ENCODE results near the gene CDK17.

CDK17 gene

DNA sequence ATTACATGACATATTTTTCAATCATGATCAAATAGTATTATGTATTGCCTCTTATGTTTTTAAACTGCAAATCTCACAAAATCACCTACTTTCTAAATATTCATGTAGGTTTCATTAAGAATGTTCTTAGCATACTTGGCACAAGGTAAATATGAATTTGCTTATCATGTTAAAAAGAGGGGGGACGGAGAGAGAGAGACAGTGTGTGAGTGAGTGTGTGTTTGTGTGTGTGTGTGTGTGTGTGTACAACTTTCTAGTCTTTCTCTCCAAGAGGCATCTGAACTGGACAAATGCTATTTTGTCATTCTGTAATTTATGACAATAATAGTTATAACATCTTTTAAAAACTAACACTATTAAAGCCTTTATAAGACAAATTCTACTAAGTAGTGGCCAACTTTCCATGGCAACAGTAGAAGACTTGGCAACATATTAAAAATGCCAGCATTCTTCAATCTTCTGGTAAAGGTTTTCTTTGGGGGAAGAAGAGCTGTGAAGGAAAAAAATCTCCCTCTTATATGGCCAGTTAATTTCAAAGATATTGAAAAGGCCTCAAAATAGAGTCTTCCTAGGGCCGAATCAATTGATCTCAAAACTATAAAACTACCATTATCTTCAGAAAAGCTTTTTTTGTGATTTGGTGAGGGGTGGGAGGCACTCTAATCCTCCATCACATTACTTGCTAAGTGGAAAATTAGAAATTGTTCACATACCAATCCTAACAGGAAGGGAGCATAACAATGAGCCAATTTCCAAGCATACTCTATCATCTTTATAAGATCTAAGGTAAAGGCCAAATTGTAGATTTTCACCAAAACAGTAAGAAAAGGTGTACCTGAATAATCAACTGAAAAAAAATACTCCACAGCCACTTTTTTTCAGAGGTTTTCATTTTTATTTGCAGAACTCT lies 28.2 kb downstream of the CDK17 start:
- no peak overlapping the region for H2AK5ac ChIP-seq (ENCODE audit: low read length, severe bottlenecking)
- no peak overlapping the region for H4K8ac ChIP-seq (ENCODE audit: low read length)
- no peak overlapping the region for H3K4ac ChIP-seq (ENCODE audit: low read depth in 1 of 2, low read length in 2 of 2)
- no peak overlapping the region for H3K27ac ChIP-seq (ENCODE audit: low read length, poor library complexity, severe bottlenecking)
- 78% methylated on average over 1 of the region's 2 CpGs for WGBS
- no peak overlapping the region for H2BK120ac ChIP-seq (ENCODE audit: low read depth, low read length)
- H2BK5ac ChIP-seq (ENCODE audit: low read depth, low read length, poor library complexity, severe bottlenecking), result no peak overlapping the region
- H3K4me3 ChIP-seq (ENCODE audit: insufficient read depth in 1 of 2, low read depth in 1 of 2, low read length in 2 of 2), result no peak overlapping the region
- no peak overlapping the region for H3K14ac ChIP-seq (ENCODE audit: low read length in 2 of 2)
- no peak overlapping the region for H2AFZ ChIP-seq (ENCODE audit: low read depth, low read length)
- peaks cover 4% of the 10 kb centered on the region for H3K4me1 ChIP-seq (ENCODE audit: control insufficient read depth, insufficient read depth, low read depth, low read length)
- DNase-seq, result no peak
- no peak overlapping the region for H2BK15ac ChIP-seq (ENCODE audit: low read depth, poor library complexity, severe bottlenecking)
- no peak overlapping the region for H3K18ac ChIP-seq (ENCODE audit: low read depth in 1 of 2, low read length in 2 of 2)
- H2BK12ac ChIP-seq (ENCODE audit: low read length in 2 of 2), result no peak overlapping the region
- H3K9me3 ChIP-seq (ENCODE audit: control insufficient read depth, low read length), result no peaks in the 10 kb centered on the region
- H3K4me2 ChIP-seq (ENCODE audit: low read length, poor library complexity, severe bottlenecking), result no peak overlapping the region
- no peaks in the 10 kb centered on the region for H3K36me3 ChIP-seq (ENCODE audit: control insufficient read depth in 1 of 2, insufficient read depth in 2 of 2, low read depth in 1 of 2, low read length in 2 of 2)
- H3K9ac ChIP-seq (ENCODE audit: low read length), result no peak overlapping the region
- no peaks in the 10 kb centered on the region for H3K27me3 ChIP-seq (ENCODE audit: control insufficient read depth in 1 of 2, insufficient read depth in 1 of 2, low read length in 2 of 2)
- no peaks in the 10 kb centered on the region for H3K79me1 ChIP-seq (replicated peaks; ENCODE audit: low read length, poor library complexity, severe bottlenecking)
- H4K91ac ChIP-seq (ENCODE audit: low read length), result no peak overlapping the region
- no peak overlapping the region for H3K23ac ChIP-seq (ENCODE audit: low read length in 2 of 2)

DNA sequence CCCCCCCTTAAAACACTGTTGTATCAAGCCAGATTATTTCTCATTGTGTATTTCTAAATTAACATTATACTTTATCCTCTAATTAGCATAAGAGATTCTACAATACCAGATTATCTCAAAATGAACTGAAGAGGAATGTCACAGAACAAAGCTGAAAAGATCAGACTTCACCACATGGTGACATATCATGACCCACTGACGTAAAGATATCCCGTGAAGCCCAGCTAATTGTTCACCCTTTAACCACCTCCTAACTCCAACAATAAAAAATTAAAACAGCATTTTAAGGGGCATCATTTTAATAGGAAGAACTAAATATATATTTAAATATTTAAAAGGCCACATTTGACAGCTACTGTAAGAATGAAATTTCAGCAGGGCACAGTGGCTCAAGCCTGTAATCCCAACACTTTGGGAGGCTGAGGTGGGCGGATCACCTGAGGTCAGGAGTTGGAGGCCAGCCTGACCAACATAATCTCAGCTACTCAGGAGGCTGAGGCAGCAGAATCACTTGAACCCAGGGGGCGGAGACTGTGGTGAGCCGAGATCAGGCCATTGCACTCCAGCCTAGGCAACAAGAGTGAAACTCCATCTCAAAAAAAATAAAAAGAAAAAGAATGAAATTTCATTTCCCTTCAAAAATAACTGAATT lies 29.0 kb downstream of the CDK17 start:
- H3K9me3 ChIP-seq (ENCODE audit: control insufficient read depth, low read length), result no peaks in the 10 kb centered on the region
- no peak overlapping the region for H4K91ac ChIP-seq (ENCODE audit: low read length)
- H2AFZ ChIP-seq (ENCODE audit: low read depth, low read length), result no peak overlapping the region
- H3K36me3 ChIP-seq (ENCODE audit: control insufficient read depth in 1 of 2, insufficient read depth in 2 of 2, low read depth in 1 of 2, low read length in 2 of 2), result no peaks in the 10 kb centered on the region
- H3K27ac ChIP-seq (ENCODE audit: low read length, poor library complexity, severe bottlenecking), result no peak overlapping the region
- H3K4ac ChIP-seq (ENCODE audit: low read depth in 1 of 2, low read length in 2 of 2), result no peak overlapping the region
- no peak overlapping the region for H3K23ac ChIP-seq (ENCODE audit: low read length in 2 of 2)
- H3K4me2 ChIP-seq (ENCODE audit: low read length, poor library complexity, severe bottlenecking), result no peak overlapping the region
- H3K18ac ChIP-seq (ENCODE audit: low read depth in 1 of 2, low read length in 2 of 2), result no peak overlapping the region
- no peak overlapping the region for H3K4me3 ChIP-seq (ENCODE audit: insufficient read depth in 1 of 2, low read depth in 1 of 2, low read length in 2 of 2)
- no peak overlapping the region for H2BK15ac ChIP-seq (ENCODE audit: low read depth, poor library complexity, severe bottlenecking)
- H3K4me1 ChIP-seq (ENCODE audit: control insufficient read depth, insufficient read depth, low read depth, low read length), result peaks cover 4% of the 10 kb centered on the region
- 98% methylated on average over 2 of the region's 5 CpGs for WGBS
- H4K8ac ChIP-seq (ENCODE audit: low read length), result no peak overlapping the region
- H2BK120ac ChIP-seq (ENCODE audit: low read depth, low read length), result no peak overlapping the region
- H3K14ac ChIP-seq (ENCODE audit: low read length in 2 of 2), result no peak overlapping the region
- no peaks in the 10 kb centered on the region for H3K79me1 ChIP-seq (replicated peaks; ENCODE audit: low read length, poor library complexity, severe bottlenecking)
- H3K27me3 ChIP-seq (ENCODE audit: control insufficient read depth in 1 of 2, insufficient read depth in 1 of 2, low read length in 2 of 2), result no peaks in the 10 kb centered on the region
- H2BK12ac ChIP-seq (ENCODE audit: low read length in 2 of 2), result no peak overlapping the region
- DNase-seq, result no peak
- H2AK5ac ChIP-seq (ENCODE audit: low read length, severe bottlenecking), result no peak overlapping the region
- no peak overlapping the region for H2BK5ac ChIP-seq (ENCODE audit: low read depth, low read length, poor library complexity, severe bottlenecking)
- H3K9ac ChIP-seq (ENCODE audit: low read length), result no peak overlapping the region

DNA sequence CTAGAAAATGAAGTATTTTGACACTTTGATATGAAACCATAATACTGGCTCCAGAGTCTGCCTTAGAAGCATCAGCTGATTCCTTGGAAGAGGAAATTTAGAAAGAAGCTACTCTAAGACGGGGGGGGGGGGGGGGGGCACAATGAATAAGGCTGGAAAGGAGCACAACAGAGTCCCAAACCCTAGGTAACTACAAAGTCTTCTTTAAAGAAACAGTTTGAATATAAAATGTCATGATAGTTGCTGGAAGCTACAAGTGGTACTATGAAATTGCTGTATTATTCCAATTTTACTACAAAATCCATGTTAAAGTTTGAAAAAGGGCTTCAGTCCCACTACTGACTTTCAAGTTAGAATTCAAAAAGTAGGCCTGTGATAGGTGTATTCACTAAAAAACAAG lies 31.6 kb downstream of the CDK17 start:
- Histone ChIP-seq H3K4me1 (ENCODE audit: control insufficient read depth, insufficient read depth, low read depth, low read length) (peaks cover 4% of the 10 kb centered on the region), H3K9ac (ENCODE audit: low read length) (peak overlapping the region; percentile 16), H2BK120ac (ENCODE audit: low read depth, low read length) (no peak overlapping the region), H4K91ac (ENCODE audit: low read length) (no peak overlapping the region), H3K18ac (ENCODE audit: low read depth in 1 of 2, low read length in 2 of 2) (no peak overlapping the region), H3K4me2 (ENCODE audit: low read length, poor library complexity, severe bottlenecking) (no peak overlapping the region), H3K9me3 (ENCODE audit: control insufficient read depth, low read length) (no peaks in the 10 kb centered on the region), H3K23ac (ENCODE audit: low read length in 2 of 2) (no peak overlapping the region), H3K4me3 (ENCODE audit: insufficient read depth in 1 of 2, low read depth in 1 of 2, low read length in 2 of 2) (no peak overlapping the region), H3K36me3 (ENCODE audit: control insufficient read depth in 1 of 2, insufficient read depth in 2 of 2, low read depth in 1 of 2, low read length in 2 of 2) (no peaks in the 10 kb centered on the region), H2BK5ac (ENCODE audit: low read depth, low read length, poor library complexity, severe bottlenecking) (no peak overlapping the region), H3K14ac (ENCODE audit: low read length in 2 of 2) (no peak overlapping the region), H2AK5ac (ENCODE audit: low read length, severe bottlenecking) (no peak overlapping the region), H4K8ac (ENCODE audit: low read length) (no peak overlapping the region), H2BK12ac (ENCODE audit: low read length in 2 of 2) (no peak overlapping the region), H3K79me1 (replicated peaks; ENCODE audit: low read length, poor library complexity, severe bottlenecking) (no peaks in the 10 kb centered on the region), H3K4ac (ENCODE audit: low read depth in 1 of 2, low read length in 2 of 2) (no peak overlapping the region), H3K27me3 (ENCODE audit: control insufficient read depth in 1 of 2, insufficient read depth in 1 of 2, low read length in 2 of 2) (no peaks in the 10 kb centered on the region), H2AFZ (ENCODE audit: low read depth, low read length) (no peak overlapping the region), H2BK15ac (ENCODE audit: low read depth, poor library complexity, severe bottlenecking) (no peak overlapping the region), H3K27ac (ENCODE audit: low read length, poor library complexity, severe bottlenecking) (no peak overlapping the region)
- WGBS, result no CpG with 5 or more reads among the region's 1 CpG
- DNase-seq, result no peak

DNA sequence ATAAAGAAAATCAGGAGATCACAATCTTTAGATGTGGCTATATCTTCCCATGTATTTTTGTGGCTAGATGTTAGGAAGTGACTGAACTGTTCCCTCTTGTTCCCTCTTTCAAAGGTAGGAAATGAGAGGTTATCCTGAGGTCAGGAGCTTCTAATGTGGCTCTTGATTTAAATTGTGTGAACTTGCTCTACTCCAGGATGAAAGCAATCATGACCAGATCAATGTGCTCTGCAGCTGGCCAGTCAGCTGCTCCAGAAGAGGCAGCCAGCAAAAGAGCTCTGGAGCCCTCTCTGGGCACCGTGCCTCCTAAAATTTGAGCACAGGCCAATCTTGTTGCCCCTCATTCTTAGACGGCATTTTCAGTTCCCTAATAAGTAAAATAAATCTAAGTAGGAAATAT lies 32.0 kb downstream of the CDK17 start:
- DNase-seq, result no peak
- H3K27ac ChIP-seq (ENCODE audit: low read length, poor library complexity, severe bottlenecking), result no peak overlapping the region
- no peaks in the 10 kb centered on the region for H3K9me3 ChIP-seq (ENCODE audit: control insufficient read depth, low read length)
- no peak overlapping the region for H2AK5ac ChIP-seq (ENCODE audit: low read length, severe bottlenecking)
- H3K4me1 ChIP-seq (ENCODE audit: control insufficient read depth, insufficient read depth, low read depth, low read length), result peaks cover 6% of the 10 kb centered on the region
- no peak overlapping the region for H4K91ac ChIP-seq (ENCODE audit: low read length)
- H3K4me2 ChIP-seq (ENCODE audit: low read length, poor library complexity, severe bottlenecking), result no peak overlapping the region
- no peak overlapping the region for H4K8ac ChIP-seq (ENCODE audit: low read length)
- peak overlapping the region; percentile 16 for H3K9ac ChIP-seq (ENCODE audit: low read length)
- no peak overlapping the region for H3K18ac ChIP-seq (ENCODE audit: low read depth in 1 of 2, low read length in 2 of 2)
- H3K4me3 ChIP-seq (ENCODE audit: insufficient read depth in 1 of 2, low read depth in 1 of 2, low read length in 2 of 2), result no peak overlapping the region
- no peaks in the 10 kb centered on the region for H3K36me3 ChIP-seq (ENCODE audit: control insufficient read depth in 1 of 2, insufficient read depth in 2 of 2, low read depth in 1 of 2, low read length in 2 of 2)
- H2BK15ac ChIP-seq (ENCODE audit: low read depth, poor library complexity, severe bottlenecking), result no peak overlapping the region
- no peak overlapping the region for H2BK5ac ChIP-seq (ENCODE audit: low read depth, low read length, poor library complexity, severe bottlenecking)
- H3K27me3 ChIP-seq (ENCODE audit: control insufficient read depth in 1 of 2, insufficient read depth in 1 of 2, low read length in 2 of 2), result no peaks in the 10 kb centered on the region
- H3K79me1 ChIP-seq (replicated peaks; ENCODE audit: low read length, poor library complexity, severe bottlenecking), result no peaks in the 10 kb centered on the region
- no peak overlapping the region for H3K4ac ChIP-seq (ENCODE audit: low read depth in 1 of 2, low read length in 2 of 2)
- WGBS, result 100% methylated on average over 1 of the region's 2 CpGs
- no peak overlapping the region for H2BK12ac ChIP-seq (ENCODE audit: low read length in 2 of 2)
- H2BK120ac ChIP-seq (ENCODE audit: low read depth, low read length), result no peak overlapping the region
- no peak overlapping the region for H3K14ac ChIP-seq (ENCODE audit: low read length in 2 of 2)
- H3K23ac ChIP-seq (ENCODE audit: low read length in 2 of 2), result no peak overlapping the region
- no peak overlapping the region for H2AFZ ChIP-seq (ENCODE audit: low read depth, low read length)
